CD4-positive, alpha-beta T cell treated with Interferon gamma for 1 hour (primary cell): Measurements from ENCODE around the gene HELZ2.

ENCODE experiments used
- DNase-seq: peaks from one replicate; pipeline ENCODE4 v3.0.0-alpha.2; 2020

The HELZ2 gene

DNA sequence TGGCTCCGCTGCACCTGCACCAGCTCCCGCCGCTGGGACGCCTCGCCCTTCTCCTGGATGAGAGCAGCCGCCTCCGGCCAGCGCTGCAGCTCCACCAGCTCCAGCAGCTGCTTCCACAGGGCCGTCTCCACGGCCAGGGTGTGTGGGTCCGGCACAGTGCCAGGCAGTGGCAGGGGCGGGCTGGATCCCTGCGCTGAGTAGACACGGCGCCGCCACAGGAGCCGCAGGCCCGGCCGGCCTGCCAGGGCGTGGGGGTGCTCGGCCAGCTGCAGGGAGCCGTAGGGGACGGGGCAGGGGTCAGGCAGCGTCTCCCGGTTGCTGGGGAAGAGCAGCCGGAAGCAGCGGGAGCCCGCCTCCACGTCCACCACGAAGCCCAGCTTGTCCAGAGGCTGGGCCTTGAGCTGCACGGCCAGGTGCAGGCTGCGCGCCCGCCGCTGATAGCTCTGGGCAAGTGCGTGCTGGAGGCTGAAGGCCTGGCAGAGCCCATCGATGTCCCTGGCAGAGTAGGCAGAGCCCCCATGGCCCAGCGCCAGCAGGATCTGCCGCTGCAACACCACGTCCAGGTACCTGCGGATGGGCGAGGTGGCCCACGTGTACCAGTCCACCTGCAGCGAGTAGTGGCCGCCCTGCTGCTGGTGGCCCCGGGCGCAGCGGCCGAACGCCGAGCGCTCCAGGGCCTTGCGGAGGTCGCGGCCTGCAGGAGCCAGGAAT, 10.7 kb downstream of the HELZ2 start:
- DNase-seq, result no peak

GRCh38 chr20:63562461-63563224, 11.4 kb downstream of the HELZ2 start:
- DNase-seq, result no peak

DNA sequence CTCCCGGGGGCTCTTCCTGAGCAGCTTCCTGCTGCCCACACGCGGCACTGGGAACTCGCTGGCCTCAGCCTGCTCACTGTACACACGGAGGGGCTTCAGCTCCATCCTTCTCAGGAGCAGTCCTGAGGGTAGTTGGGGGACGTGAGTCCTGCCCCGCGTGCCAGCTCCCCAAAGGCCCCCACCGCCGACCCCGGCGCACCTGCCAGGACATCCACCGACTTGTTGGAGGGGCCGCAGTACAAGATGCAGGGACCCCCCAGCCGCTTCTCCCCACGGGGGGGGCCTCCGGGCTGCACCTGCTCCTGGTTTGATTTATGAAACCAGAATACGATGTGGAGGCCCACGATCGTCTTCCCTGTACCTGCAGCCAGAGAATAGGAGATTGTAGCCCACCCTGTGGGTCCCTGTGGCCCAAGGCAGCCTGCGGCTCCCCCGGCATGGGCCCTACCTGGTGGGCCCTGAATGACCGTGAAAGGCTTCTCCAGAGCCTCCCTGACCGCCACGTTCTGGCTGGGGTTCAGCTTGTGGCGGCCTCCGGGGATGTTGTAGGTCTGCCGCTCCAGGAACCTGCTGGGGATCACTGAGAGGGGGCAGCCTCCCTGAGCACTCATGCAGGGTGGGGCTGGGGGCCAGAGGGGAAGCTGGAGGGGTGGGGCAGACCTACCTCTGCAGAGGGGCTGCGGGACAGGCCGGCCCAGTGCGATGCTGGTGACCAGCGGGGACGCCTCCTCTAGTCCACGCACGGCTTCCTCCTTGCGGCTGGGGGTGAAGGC, 12.2 kb downstream of the HELZ2 start:
- DNase-seq, result no peak

DNA sequence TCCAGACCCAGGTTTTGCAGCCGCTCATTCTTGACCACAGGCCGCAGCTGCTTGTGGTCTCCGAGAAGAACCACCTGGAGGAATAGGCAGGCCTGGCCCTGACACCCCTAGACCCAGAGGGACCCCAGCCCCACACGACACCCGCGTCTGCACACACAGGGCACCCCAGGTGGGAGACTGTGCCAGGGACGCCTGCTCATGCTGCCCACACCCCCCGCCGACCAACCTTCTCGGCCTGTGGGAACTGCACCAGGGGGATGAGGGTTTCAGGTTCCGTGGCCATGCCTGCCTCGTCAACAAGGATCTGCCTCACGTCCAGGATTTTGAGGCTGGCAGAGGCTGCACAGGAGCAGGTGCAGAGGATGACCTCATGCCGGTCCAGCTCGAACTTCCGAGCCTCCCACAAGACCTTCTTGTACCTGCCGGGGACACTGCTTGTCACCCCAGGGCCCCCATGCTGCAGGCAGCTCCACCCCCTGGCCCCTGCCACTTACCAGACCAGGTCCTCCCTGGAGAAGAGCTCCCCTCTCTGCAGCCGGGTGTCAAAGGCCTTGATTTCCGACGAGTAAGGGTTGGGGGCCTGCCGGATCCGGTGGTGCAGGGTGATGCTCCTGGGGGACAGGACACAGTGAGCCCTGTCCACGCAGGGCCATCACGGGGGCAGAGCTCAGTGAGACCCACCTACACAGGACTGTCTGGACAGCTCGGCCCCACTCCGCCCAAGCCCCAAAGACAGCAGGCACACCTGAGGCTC, 13.0 kb downstream of the HELZ2 start:
- no peak for DNase-seq

GRCh38 chr20:63560333-63560805, 13.7 kb downstream of the HELZ2 start:
- DNase-seq, result no peak

- peak; percentile 71 for DNase-seq
Measured at GRCh38 chr20:63559485-63560332, 14.3 kb downstream of the HELZ2 start.

GRCh38 chr20:63558804-63559484, 15.1 kb downstream of the HELZ2 start:
- no peak for DNase-seq

DNA sequence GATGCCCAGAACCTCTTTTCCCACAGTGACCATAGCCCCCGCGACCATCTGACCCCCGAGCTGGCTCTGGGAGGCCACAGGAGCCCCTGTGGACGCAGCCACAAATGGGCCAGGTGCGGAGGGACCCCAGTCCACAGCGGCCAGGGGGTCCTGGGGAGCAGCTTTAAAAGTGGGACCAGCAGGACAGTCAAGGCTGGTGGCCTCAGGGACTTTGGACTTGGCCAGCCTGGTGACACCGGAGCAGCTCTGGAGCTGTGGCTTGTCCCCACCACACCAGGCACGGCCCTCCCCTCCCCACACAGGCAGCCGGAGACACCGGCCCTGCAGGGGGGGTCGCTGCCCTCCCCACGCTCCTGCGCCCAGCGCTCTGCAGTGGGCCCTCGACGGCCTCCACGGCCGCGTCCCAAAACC, 16.6 kb downstream of the HELZ2 start:
- DNase-seq, result no peak

- DNase-seq, result no peak
Measured at GRCh38 chr20:63556873-63557478, 17.1 kb downstream of the HELZ2 start.

DNA sequence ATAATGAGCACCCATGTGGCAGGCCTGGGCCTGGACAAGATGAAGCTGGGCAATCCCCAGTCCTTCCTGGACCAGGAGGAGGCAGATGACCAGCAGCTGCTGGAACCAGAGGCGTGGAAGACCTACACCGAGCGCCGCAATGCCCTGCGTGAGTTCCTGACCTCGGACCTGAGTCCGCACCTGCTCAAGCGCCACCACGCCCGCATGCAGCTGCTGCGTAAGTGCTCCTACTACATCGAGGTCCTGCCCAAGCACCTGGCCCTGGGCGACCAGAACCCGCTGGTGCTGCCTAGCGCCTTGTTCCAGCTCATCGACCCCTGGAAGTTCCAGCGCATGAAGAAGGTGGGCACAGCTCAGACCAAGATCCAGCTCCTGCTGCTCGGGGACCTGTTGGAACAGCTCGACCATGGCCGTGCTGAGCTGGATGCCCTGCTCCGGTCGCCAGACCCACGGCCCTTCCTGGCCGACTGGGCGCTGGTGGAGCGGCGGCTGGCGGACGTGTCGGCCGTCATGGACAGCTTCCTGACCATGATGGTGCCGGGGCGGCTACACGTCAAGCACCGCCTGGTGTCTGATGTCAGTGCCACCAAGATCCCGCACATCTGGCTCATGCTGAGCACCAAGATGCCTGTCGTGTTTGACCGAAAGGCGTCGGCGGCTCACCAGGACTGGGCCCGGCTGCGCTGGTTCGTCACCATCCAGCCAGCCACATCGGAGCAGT, 18.2 kb downstream of the HELZ2 start:
- DNase-seq, result no peak

- DNase-seq, result peak; percentile 39
Measured at GRCh38 chr20:63554361-63555278, 19.4 kb downstream of the HELZ2 start.

GRCh38 chr20:63553933-63554290, 20.1 kb downstream of the HELZ2 start, which contains the start of gene FNDC11:
TSS of gene FNDC11 (plus strand) at chr20:63554159. CDS start at chr20:63555664, 1,505 bp downstream.
- peak; percentile 69 for DNase-seq

DNA sequence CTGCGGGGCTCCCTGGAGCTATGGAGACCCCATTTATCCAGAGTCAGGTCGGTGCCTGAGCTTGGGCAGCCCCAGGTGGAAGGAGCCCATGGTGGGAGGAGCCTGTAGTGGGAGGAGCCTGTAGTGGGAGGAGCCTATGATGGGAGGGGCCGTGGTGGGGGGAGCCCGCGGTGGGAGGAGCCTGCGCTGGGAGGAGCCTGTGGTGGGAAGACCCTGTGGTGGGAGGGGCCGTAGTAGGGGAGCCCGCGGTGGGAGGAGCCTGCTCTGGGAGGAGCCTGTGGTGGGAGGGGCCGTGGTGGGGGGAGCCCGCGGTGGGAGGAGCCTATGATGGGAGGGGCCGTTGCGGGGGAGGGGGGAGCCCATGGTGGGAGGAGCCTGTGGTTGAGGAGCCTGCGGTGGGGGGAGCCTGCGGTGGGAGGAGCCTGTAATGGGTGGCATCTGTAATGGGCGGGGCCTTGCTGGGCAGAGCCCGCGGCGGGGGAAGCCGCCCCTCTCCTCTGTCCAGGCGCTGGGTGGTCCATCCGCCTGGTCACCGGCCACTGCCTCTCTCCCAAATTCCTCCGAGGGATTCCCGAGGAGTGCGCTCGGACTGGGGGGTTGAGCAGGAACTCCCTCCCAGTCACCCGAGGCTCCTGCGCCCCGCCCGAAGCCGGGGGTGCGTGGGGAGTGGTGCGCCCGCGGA, 20.6 kb downstream of the HELZ2 start:
- DNase-seq, result peak; percentile 87

DNA sequence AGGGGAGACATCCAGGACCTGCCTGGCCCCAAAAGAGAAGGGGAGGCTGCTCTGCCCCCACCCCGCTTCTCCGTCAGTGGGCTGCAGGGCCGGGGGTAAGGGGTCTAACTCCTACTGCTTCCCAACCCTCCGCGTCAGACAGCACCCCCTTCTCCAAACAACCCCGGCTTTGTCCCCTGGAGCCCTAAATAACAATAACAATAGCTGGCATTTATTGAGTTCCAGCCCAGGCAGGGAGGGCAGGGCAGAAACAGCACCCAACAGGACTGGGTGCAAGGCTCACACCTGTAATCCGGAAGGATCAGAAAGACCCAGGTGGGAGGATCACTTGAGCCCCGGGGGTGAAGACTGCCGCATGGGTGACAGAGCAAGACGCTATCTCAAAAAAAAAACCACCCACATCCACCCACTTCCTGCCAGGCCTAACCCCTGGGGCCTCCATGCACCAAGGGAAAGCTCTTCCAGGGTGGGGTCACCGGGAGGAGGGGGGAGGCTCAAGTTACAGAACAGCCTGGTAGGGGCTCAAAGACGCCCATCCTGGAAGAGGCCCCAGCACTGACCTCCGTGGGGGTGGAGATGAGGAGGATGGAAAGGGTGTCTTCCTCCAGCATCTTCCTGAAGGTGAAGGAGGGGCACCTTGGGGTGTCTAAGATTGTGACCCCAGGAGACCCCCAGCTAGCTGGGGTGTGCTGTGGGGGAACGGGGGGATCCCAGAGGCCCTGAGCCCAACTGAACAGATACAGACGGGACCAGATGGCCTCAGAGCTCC, 21.4 kb downstream of the HELZ2 start:
- DNase-seq, result peak; percentile 71

- DNase-seq, result no peak
Measured at GRCh38 chr20:63551068-63551467, 23.0 kb downstream of the HELZ2 start.

DNA sequence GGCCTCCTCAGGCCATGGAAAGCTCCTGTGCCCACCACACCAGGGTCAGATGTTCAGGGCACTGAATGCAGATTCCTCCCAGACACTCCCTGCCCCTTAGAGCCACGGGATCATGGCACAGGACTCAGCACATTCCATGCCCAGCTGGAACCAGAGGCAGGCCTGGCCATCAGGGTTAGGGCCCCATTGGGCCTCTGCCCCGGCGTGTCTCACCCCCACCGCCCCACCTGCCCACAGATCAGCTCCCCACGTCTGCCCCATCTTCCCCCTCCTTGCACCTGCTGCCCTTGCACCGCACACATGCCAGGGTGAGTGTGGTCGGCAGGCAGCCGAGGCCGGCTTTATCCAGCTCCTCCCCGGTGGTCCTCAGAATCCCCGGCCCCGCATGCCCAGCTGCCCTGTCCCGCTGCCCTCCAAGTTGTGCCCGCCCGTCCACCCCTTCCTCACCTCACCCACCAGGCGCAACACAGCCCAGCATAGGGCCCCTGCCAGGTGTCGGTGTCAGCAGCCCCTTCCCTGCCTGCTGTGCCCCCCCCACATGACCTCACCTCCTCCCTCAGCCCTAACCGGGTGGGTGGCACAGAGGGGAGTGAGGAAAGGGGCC, 24.3 kb downstream of the HELZ2 start:
- no peak for DNase-seq

DNA sequence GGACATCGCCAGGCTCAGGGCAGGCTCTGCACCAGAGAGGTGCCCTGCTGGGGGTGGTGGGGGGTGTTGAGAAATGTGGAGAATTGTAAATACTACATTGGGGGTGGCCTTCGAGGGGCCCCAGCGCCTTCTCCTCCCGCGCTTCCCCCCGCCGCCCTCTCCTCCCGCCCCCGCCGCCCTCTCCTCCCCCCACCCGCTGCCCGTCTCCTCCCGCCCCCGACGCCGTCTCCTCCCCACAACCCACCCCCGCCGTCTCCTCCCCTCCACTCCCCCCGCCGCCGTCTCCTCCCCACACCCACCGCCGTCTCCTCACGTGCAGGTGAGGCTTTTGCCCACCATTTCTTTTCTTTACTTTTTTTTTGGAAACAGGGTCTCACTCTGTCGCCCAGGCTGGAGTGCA, 25.0 kb downstream of the HELZ2 start:
- no peak for DNase-seq
